NB4 (cell line): ENCODE results near the gene CHST15.

Source experiments
- CTCF ChIP-seq: IDR thresholded peaks from one replicate; pipeline ENCODE4 v1.5.1; 2012; ENCODE audit warnings: low read depth, low read length
- POLR2A ChIP-seq: IDR thresholded peaks from 2 replicates; pipeline ENCODE4 v1.6.1; 2011; ENCODE audit warnings: mild to moderate bottlenecking; ENCODE audit not compliant: insufficient read length; ENCODE audit errors: extremely low read depth

GRCh38 chr10:124099604-124100003, 6.2 kb upstream of the CHST15 start:
- TF ChIP-seq CTCF (no peak), POLR2A (no peak)
